GM19452 (cell line): ENCODE measurements around the gene ATL3.
"Not testable (repeated sequence)": the region's sequence is repeated elsewhere in the genome, so short reads cannot be mapped to it uniquely, and the experiment has no call there.

Source experiments
- ATAC-seq: cut with Tn5 transposase; IDR thresholded peaks from one replicate; pipeline ENCODE4 v1.9.1; 2021; ENCODE audit not compliant: unreplicated experiment

The ATL3 gene

DNA sequence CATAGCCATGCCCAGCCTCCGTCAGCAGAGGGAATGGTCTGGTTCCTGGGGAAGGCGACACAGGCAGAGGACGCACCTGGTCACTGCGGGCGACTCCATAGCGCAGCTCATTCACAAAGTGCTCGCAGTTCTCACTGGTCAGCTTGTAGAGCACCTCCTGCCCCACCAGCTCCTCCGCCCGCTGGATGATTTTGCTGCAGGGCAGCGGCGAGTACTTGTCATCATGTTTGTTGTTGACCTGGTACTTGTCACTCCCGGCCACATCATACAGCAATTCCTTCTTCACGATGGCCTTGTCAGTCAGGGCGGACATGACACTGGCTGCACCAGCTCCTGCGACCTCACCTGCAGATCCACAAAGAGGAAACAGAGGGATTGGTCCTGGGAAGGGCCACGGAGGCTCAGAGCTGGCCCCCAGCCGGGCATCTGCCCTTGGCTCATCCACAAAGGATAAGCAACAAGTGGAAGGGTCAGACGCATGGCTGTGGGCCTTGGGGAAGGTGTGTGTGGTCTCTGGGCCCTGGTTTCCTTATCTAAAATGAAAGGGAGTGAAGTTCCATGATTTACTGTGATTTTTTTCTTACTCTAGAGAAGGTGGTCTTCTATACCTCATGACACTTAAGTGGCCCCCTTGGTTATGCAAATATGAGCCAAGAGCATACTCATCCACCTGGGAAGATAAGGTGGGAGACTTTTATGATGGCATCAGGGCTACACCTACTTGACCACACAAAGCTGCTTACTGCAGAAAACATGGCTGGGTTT lies 81.0 kb downstream of the ATL3 start:
- no peak for ATAC-seq

DNA sequence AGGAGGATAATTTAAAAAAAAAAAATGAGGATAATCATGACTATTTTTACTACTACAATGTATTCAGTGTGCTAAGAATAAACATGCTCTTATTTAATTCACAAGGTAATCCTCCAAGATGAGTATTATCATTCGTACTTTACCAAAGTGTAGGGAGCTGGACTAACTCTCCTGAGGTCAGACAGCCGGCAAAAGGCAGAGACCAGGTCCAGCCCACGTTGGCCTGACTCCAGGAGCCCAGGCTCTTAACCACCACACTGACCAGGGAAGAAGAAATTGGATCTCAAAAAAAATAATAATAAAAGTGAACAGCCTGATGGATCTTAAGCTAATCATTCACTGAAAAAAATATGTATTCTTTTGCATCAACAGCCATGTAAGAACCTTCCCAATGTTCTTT lies 82.2 kb downstream of the ATL3 start:
- no peak for ATAC-seq

DNA sequence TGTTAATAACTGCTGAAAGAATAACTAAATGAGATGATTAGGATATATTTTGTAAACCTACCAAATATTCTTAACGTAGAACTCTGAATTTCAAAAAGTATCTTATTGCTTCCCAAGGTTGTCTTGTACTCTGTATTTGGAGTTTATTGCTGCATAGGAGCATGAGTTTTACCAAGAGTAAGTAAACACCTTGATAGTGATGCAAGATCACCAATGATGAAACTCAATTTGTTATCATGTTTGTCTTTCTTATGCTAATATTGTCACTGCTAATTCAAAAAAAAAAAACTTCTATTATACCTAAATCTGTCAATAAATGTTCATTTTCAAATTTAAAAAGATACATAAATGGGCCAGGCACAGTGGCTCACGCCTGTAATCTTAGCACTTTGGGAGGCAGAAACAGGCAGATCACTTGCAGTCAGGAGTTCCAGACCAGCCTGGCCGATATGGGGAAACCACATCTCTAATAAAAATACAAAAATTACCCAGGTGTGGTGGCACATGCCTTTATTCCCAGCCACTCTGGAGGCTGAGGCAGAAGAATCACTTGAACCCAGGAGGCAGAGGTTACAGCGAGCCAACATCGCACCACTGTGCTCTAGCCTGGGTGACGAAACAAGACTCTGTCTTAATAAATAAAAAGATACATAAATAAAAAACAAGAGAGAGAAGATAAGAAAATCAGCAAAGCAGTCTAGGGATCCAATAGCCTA lies 84.6 kb downstream of the ATL3 start:
- ATAC-seq: no peak

DNA sequence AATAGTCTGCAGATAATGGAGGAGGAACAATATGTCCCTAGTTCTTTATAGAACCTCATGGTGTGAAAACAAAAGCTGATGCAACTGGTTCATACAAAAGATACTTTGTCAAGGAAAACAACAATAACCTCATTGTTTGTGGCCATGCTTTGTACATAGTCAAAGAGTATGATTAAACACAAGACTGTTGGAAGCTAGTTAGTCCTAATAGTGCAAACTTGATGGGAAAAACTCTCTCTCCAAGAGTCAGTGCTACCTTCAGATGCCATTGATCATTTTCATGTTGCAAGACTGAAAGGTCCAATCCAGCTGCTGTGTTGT lies 87.9 kb downstream of the ATL3 start:
- no peak for ATAC-seq

DNA sequence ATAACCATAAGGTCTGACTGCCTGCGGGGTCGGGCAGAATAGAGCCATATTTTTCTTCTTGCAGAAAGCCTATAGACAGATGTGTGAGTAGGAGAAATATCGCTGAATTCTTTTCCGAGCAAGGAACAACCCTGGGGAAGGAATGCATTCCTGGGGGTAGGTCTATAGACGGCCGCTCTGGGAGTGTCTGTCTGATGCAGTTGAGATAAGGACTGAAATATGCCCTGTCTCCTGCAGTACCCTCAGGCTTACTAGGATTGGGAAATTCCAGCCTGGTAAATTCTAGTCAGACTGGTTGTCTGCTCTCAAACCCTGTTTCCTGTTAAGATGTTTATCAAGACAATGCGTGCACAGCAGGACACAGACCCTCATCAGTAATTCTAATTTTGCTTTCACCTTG lies 90.0 kb downstream of the ATL3 start:
- not testable (repeated sequence) for ATAC-seq

DNA sequence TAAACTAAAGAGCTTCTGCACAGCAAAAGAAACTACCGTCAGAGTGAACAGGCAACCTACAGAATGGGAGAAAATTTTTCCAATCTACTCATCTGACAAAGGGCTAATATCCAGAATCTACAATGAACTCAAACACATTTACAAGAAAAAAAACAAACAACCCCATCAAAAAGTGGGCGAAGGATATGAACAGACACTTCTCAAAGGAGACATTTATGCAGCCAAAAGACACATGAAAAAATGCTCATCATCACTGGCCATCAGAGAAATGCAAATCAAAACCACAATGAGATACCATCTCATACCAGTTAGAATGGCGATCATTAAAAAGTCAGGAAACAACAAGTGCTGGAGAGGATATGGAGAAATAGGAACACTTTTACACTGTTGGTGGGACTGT lies 92.3 kb downstream of the ATL3 start:
- ATAC-seq: not testable (repeated sequence)

DNA sequence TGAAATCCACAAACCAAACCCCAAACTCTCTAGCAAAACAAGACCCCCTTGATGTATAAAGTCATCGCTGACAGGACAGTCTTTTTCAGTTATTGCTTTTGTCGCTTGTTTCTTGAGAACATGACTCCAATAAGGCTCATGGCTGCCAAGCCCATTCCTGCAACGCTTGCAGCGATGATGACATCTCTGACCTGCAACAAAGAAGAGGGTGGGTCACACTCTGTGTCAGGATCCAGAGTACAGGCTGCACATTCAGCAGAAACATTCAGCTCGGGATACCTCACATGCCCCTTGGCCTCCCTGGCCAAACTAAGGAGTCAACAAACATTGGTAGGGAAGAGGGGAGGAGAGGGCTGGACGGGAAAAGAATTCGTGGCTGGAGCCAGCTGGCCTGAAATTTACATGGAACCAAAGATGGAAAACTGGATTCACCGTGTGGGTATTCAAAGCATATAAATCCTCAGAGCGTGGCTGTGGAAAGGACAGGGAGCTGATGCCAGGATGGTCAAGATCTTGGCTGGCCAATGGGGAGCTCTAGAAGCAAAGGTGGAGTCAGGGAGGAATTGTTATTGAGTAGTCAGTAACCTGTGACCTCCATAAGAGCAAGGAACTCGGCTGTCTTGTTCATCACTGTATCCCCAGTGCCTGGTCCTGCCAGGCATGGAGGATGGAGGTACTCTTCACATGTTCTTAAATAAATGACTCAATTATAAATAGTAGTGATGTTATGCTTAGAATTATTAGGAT lies 96.1 kb downstream of the ATL3 start:
- ATAC-seq: no peak
